ENCODE data around the gene IL17RB. TPM values are rescaled to one million over a fixed set of nuclear protein-coding genes. Genes with fewer than 3 reads are reported as not detected.

Gene IL17RB
- polyA plus RNA-seq, 3 donors, result 0.13 TPM; not detected in 2

DNA sequence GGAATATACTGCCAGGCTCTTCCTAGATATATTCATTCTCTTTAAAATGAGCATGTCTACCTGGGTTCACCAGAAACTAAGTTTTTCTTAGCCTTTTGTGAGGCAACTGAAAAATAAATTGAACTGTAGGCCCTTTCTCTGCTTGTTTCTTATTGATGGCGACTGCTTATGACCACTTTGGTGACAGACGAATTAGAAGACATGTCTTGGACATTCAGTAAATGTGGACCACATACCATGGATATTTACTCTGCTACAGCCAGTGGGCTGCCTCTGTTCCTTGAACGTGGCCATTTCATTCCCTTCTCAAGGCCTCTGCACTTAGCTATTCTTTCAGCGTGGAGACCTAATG, 45.9 kb downstream of the IL17RB start:
- Mint-ChIP-seq H3K27me3 (ENCODE audit: low read depth in 3 of 3) (peaks cover 9 to 27% (median 26%) of the 10 kb centered on the region in 3 donors), H3K36me3 (peaks cover 20 to 35% of the 10 kb centered on the region in 2 donors), H3K4me3 (peak overlapping the region; percentile 83 to 85), H3K9me3 (peaks cover 0 to 12% (median 2%) of the 10 kb centered on the region in 7 donors), H3K4me1 (peaks cover 26% of the 10 kb centered on the region), H3K27ac (peak overlapping the region; percentile 95 to 99 (median 98))
- Histone ChIP-seq H3K9me3 (replicated peaks in 1 of 2; ENCODE audit: control insufficient read depth in 1 of 2, insufficient read depth in 1 of 2, low read length in 2 of 2) (no peaks in the 10 kb centered on the region), H3K27me3 (ENCODE audit: control insufficient read depth in 2 of 2, insufficient read depth in 2 of 2, low read length in 2 of 2) (peaks cover 29 to 41% of the 10 kb centered on the region in 2 donors), H3K4me2 (replicated peaks; ENCODE audit: extremely low read depth, low read length, poor library complexity, severe bottlenecking) (peak overlapping the region; percentile 45), H2AFZ (ENCODE audit: insufficient read depth, low read depth, low read length, poor library complexity, severe bottlenecking) (peak overlapping the region; percentile 60), H3K9ac (ENCODE audit: insufficient read depth, low read length, poor library complexity, severe bottlenecking) (peak overlapping the region; percentile 42), H3K27ac (ENCODE audit: low read depth in 1 of 2, low read length in 2 of 2) (peak overlapping the region; percentile 74 to 92), H3K4me3 (replicated peaks in 1 of 3; ENCODE audit: low read depth in 2 of 3, low read length in 3 of 3) (peak overlapping the region; percentile 28 to 92 (median 34)), H4K20me1 (ENCODE audit: insufficient read depth, low read length) (peaks cover 4% of the 10 kb centered on the region), H3K36me3 (replicated peaks in 1 of 2; ENCODE audit: control insufficient read depth in 1 of 2, insufficient read depth in 2 of 2, low read length in 2 of 2) (peaks cover 7 to 13% of the 10 kb centered on the region in 2 donors), H3K79me2 (ENCODE audit: insufficient read depth, low read length) (peaks cover 41% of the 10 kb centered on the region), H3K4me1 (ENCODE audit: control insufficient read depth in 1 of 2, insufficient read depth in 2 of 2, low read length in 2 of 2) (peaks cover 19 to 22% of the 10 kb centered on the region in 2 donors)
- peak in 1 of 3 donors; percentile 10 for DNase-seq
- intact Hi-C loops (cut with micrococcal nuclease), result loop anchor here in 1 of 2 donors (5.0 kb wide), 1 partner anchor 545 kb away; the partner anchor contains the start of gene DCP1A
- 78% methylated on average over 3 of the region's 4 CpGs for WGBS (ENCODE audit: insufficient coverage)
- TF ChIP-seq, protein P1, sequence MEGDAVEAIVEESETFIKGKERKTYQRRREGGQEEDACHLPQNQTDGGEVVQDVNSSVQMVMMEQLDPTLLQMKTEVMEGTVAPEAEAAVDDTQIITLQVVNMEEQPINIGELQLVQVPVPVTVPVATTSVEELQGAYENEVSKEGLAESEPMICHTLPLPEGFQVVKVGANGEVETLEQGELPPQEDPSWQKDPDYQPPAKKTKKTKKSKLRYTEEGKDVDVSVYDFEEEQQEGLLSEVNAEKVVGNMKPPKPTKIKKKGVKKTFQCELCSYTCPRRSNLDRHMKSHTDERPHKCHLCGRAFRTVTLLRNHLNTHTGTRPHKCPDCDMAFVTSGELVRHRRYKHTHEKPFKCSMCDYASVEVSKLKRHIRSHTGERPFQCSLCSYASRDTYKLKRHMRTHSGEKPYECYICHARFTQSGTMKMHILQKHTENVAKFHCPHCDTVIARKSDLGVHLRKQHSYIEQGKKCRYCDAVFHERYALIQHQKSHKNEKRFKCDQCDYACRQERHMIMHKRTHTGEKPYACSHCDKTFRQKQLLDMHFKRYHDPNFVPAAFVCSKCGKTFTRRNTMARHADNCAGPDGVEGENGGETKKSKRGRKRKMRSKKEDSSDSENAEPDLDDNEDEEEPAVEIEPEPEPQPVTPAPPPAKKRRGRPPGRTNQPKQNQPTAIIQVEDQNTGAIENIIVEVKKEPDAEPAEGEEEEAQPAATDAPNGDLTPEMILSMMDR (IDR thresholded peaks at IDR 0.05), result no peak

DNA sequence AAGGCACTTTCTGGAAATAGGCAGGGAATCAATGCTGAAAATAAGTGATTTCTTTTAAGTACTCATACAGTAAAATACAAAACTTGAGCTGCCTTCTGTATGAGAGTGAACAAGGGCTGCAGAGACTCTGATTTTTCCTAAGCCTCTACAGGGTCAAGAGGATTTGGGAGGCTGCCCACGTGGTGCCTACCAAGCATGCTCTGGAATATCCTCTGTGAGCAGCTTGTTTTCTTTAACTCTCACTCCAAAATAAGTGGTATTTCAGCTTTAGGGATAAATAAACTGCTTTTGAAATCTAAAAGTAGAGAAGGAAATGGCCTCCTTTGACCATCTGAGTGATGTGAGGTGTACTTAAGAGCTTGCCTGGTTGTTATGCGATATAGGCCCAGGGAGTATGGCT, 53.4 kb downstream of the IL17RB start:
- Histone ChIP-seq H3K27me3 (ENCODE audit: control insufficient read depth in 2 of 2, insufficient read depth in 2 of 2, low read length in 2 of 2) (peaks cover 31 to 61% of the 10 kb centered on the region in 2 donors), H2AFZ (ENCODE audit: insufficient read depth, low read depth, low read length, poor library complexity, severe bottlenecking) (no peak overlapping the region), H3K79me2 (ENCODE audit: insufficient read depth, low read length) (no peaks in the 10 kb centered on the region), H4K20me1 (ENCODE audit: insufficient read depth, low read length) (no peaks in the 10 kb centered on the region), H3K27ac (ENCODE audit: low read depth in 1 of 2, low read length in 2 of 2) (no peak overlapping the region), H3K36me3 (replicated peaks in 1 of 2; ENCODE audit: control insufficient read depth in 1 of 2, insufficient read depth in 2 of 2, low read length in 2 of 2) (no peaks in the 10 kb centered on the region), H3K4me1 (ENCODE audit: control insufficient read depth in 1 of 2, insufficient read depth in 2 of 2, low read length in 2 of 2) (no peaks in the 10 kb centered on the region), H3K9me3 (replicated peaks in 1 of 2; ENCODE audit: control insufficient read depth in 1 of 2, insufficient read depth in 1 of 2, low read length in 2 of 2) (peaks cover 0 to 1% of the 10 kb centered on the region in 2 donors), H3K4me2 (replicated peaks; ENCODE audit: extremely low read depth, low read length, poor library complexity, severe bottlenecking) (no peak overlapping the region), H3K9ac (ENCODE audit: insufficient read depth, low read length, poor library complexity, severe bottlenecking) (no peak overlapping the region), H3K4me3 (replicated peaks in 1 of 3; ENCODE audit: low read depth in 2 of 3, low read length in 3 of 3) (no peak overlapping the region)
- intact Hi-C loops (cut with micrococcal nuclease), result loop anchor here in 1 of 2 donors (5.0 kb wide), 1 partner anchor 547 kb away; no protein-coding TSS in a partner anchor
- H3K4me1 Mint-ChIP-seq, result no peaks in the 10 kb centered on the region
- no peak overlapping the region for H3K4me3 Mint-ChIP-seq
- H3K27ac Mint-ChIP-seq, result no peak overlapping the region
- TF ChIP-seq, protein P1 (IDR thresholded peaks at IDR 0.05), result no peak
- no CpG with 5 or more reads among the region's 2 CpGs for WGBS (ENCODE audit: insufficient coverage)
- no peaks in the 10 kb centered on the region for H3K36me3 Mint-ChIP-seq
- H3K27me3 Mint-ChIP-seq (ENCODE audit: low read depth in 3 of 3), result peaks cover 11 to 39% (median 34%) of the 10 kb centered on the region in 3 donors
- H3K9me3 Mint-ChIP-seq, result peaks cover 0 to 3% (median 0%) of the 10 kb centered on the region in 7 donors
- DNase-seq, result no peak
